H1 (cell line): ENCODE results near the gene MAML3. TPM values are rescaled to one million over a fixed set of nuclear protein-coding genes. Genes with fewer than 3 reads are reported as not detected.
A peak's percentile ranks its signal among the peaks of the same experiment; 100 is the strongest.

Experiments
- CTCF ChIA-PET: fragments of 300-600 bp; sonication (Branson Sonifier 250); formaldehyde crosslinking; loops from one replicate; lab custom pipeline; 2021; ENCODE audit not compliant: partially characterized antibody; lab: Charles Lee
- POLR2A ChIA-PET: fragments of 300-600 bp; sonication (Branson Sonifier 250); formaldehyde crosslinking; loops from one replicate; lab custom pipeline; 2021; ENCODE audit warnings: inconsistent platforms; ENCODE audit not compliant: partially characterized antibody; lab: Charles Lee
- DNase-seq, 2 experiments: peaks; one replicate each; pipeline versions ENCODE4 v3.0.0 to v3.0.0-alpha.2; 2010 to 2022; ENCODE audit warnings: low spot score in 2 of 2, low read depth in 1 of 2, mixed read lengths in 1 of 2
- FAIRE-seq: peaks from 2 replicates; lab custom pipeline; 2011; peaks lifted over from hg19 to GRCh38; lab: Jason Lieb, UNC
- H2AFZ ChIP-seq: 2 replicates; pipeline ENCODE4 v1.8.1; 2012; ENCODE audit warnings: low read length, inconsistent platforms
- H2AK5ac ChIP-seq: 2 replicates; pipeline ENCODE4 v1.6.1; 2013; ENCODE audit warnings: low read depth, low read length
- H2BK120ac ChIP-seq: replicated peaks from 2 replicates; pipeline ENCODE3; 2013; ENCODE audit warnings: low read depth, low read length, inconsistent platforms
- H2BK12ac ChIP-seq: 2 replicates; pipeline ENCODE4 v1.6.1; 2013; ENCODE audit warnings: low read depth, low read length
- H2BK15ac ChIP-seq: 2 replicates; pipeline ENCODE4 v1.6.1; 2013; ENCODE audit warnings: low read length
- H2BK20ac ChIP-seq: 2 replicates; pipeline ENCODE4 v1.6.1; 2013; ENCODE audit warnings: low read length
- H2BK5ac ChIP-seq: 2 replicates; pipeline ENCODE4 v1.6.1; 2013; ENCODE audit warnings: low read depth, low read length
- H3K14ac ChIP-seq: 2 replicates; pipeline ENCODE4 v1.6.1; 2013; ENCODE audit warnings: inconsistent platforms; ENCODE audit not compliant: insufficient read length
- H3K18ac ChIP-seq: 2 replicates; pipeline ENCODE4 v1.6.1; 2013; ENCODE audit warnings: low read length; ENCODE audit errors: extremely low read depth
- H3K23ac ChIP-seq: 2 replicates; pipeline ENCODE4 v1.6.1; 2013; ENCODE audit warnings: inconsistent platforms; ENCODE audit not compliant: insufficient read length
- H3K23me2 ChIP-seq: 2 replicates; pipeline ENCODE4 v1.6.1; 2013; ENCODE audit warnings: low read depth, low read length
- H3K27ac ChIP-seq: 2 replicates; pipeline ENCODE4 v1.6.1; 2011; ENCODE audit warnings: low read depth, low read length, inconsistent platforms
- H3K27me3 ChIP-seq, 4 experiments: replicated peaks in 1 of 4; 1 replicate in 1 of 4; 2 replicates in 3 of 4; pipeline versions ENCODE4 v1.6.1 to v1.8.1; 2011 to 2013; ENCODE audit warnings: low read length in 3 of 4, mild to moderate bottlenecking in 3 of 4, inconsistent platforms in 2 of 4, mixed read lengths in 2 of 4, moderate library complexity in 1 of 4; ENCODE audit not compliant: control insufficient read depth in 3 of 4, insufficient read depth in 3 of 4; ENCODE audit errors: extremely low read depth in 1 of 4
- H3K36me3 ChIP-seq, 4 experiments: 2 replicates each; pipeline versions ENCODE4 v1.6.1 to v1.8.1; 2011 to 2013; ENCODE audit warnings: mild to moderate bottlenecking in 4 of 4, low read length in 3 of 4, moderate library complexity in 2 of 4, control low read depth in 1 of 4, inconsistent platforms in 1 of 4; ENCODE audit not compliant: insufficient read depth in 4 of 4, control insufficient read depth in 2 of 4
- H3K4ac ChIP-seq: replicated peaks from 2 replicates; pipeline ENCODE3; 2013; ENCODE audit warnings: low read length, low read depth, mixed read lengths, inconsistent platforms; ENCODE audit not compliant: insufficient read length
- H3K4me1 ChIP-seq, 4 experiments: replicated peaks in 1 of 4; 1 replicate in 1 of 4; 2 replicates in 3 of 4; pipeline versions ENCODE4 v1.6.1 to v1.8.1; 2011 to 2013; ENCODE audit warnings: low read length in 3 of 4, inconsistent platforms in 2 of 4, mixed read lengths in 1 of 4; ENCODE audit not compliant: insufficient read depth in 4 of 4, control insufficient read depth in 3 of 4
- H3K4me2 ChIP-seq, 2 experiments: 2 replicates each; pipeline versions ENCODE4 v1.6.1 to v1.8.1; 2011 to 2013; ENCODE audit warnings: low read depth in 2 of 2, low read length in 2 of 2, control low read depth in 1 of 2, inconsistent platforms in 1 of 2, mild to moderate bottlenecking in 1 of 2; ENCODE audit not compliant: insufficient read depth in 1 of 2
- H3K4me3 ChIP-seq, 4 experiments: fragments of 200-600, 300-600 bp in 1 of 4; sonication (generic), shearing (Covaris generic), sonication (Bioruptor Twin) in 1 of 4; 2 replicates each; pipeline versions ENCODE4 v1.5.1 to v1.8.1; 2011 to 2016; ENCODE audit warnings: low read length in 4 of 4, low read depth in 3 of 4, control low read depth in 2 of 4, inconsistent platforms in 2 of 4, mild to moderate bottlenecking in 2 of 4, mixed read lengths in 1 of 4, moderate library complexity in 1 of 4; ENCODE audit not compliant: insufficient read depth in 2 of 4; ENCODE audit errors: extremely low read depth in 1 of 4
- H3K56ac ChIP-seq: replicated peaks from 2 replicates; pipeline ENCODE3; 2013; ENCODE audit warnings: low read depth, mild to moderate bottlenecking, mixed read lengths, low read length, inconsistent platforms; ENCODE audit not compliant: insufficient read length
- H3K79me1 ChIP-seq: 2 replicates; pipeline ENCODE4 v1.6.1; 2013; ENCODE audit warnings: low read depth, low read length, control low read depth
- H3K79me2 ChIP-seq, 2 experiments: 2 replicates each; pipeline versions ENCODE4 v1.6.1 to v1.8.1; 2012 to 2013; ENCODE audit warnings: low read length in 2 of 2, mild to moderate bottlenecking in 2 of 2, inconsistent platforms in 1 of 2; ENCODE audit not compliant: insufficient read depth in 2 of 2, control insufficient read depth in 1 of 2
- H3K9ac ChIP-seq, 4 experiments: replicated peaks in 1 of 4; 1 replicate in 1 of 4; 2 replicates in 3 of 4; pipeline versions ENCODE4 v1.6.1 to v1.8.1; 2011 to 2013; ENCODE audit warnings: low read depth in 3 of 4, low read length in 3 of 4, control low read depth in 2 of 4, mild to moderate bottlenecking in 2 of 4, moderate library complexity in 2 of 4, inconsistent platforms in 1 of 4; ENCODE audit errors: extremely low read depth in 1 of 4
- H3K9me3 ChIP-seq, 2 experiments: 2 replicates each; pipeline versions ENCODE4 v1.6.1 to v1.8.1; 2012 to 2013; ENCODE audit warnings: mild to moderate bottlenecking in 2 of 2, moderate library complexity in 2 of 2, control low read depth in 1 of 2, inconsistent platforms in 1 of 2, low read depth in 1 of 2, low read length in 1 of 2, mixed read lengths in 1 of 2; ENCODE audit not compliant: insufficient read depth in 2 of 2
- H4K20me1 ChIP-seq, 2 experiments: replicated peaks in 1 of 2; 2 replicates each; pipeline versions ENCODE3 to v1.8.1; 2011 to 2013; ENCODE audit warnings: inconsistent platforms in 2 of 2, low read length in 2 of 2, mild to moderate bottlenecking in 1 of 2; ENCODE audit not compliant: insufficient read depth in 2 of 2, control insufficient read depth in 1 of 2
- H4K5ac ChIP-seq: 2 replicates; pipeline ENCODE4 v1.6.1; 2013; ENCODE audit warnings: low read length, low read depth, mixed read lengths, inconsistent platforms; ENCODE audit not compliant: insufficient read length
- H4K8ac ChIP-seq: 2 replicates; pipeline ENCODE4 v1.8.0; 2013; ENCODE audit warnings: mild to moderate bottlenecking, moderate library complexity, low read length, inconsistent platforms; ENCODE audit not compliant: insufficient read depth; ENCODE audit errors: extremely low read depth
- H4K91ac ChIP-seq: replicated peaks from 2 replicates; pipeline ENCODE3; 2013; ENCODE audit warnings: low read length, mixed read lengths, inconsistent platforms; ENCODE audit not compliant: insufficient read length
- ASH2L ChIP-seq: fragments of 200-600, 300-600 bp; sonication (generic); IDR thresholded peaks from one replicate; pipeline ENCODE4 v1.7.1; 2017; ENCODE audit warnings: low read length
- ATF3 ChIP-seq: IDR thresholded peaks from 2 replicates; pipeline ENCODE4 v1.6.1; 2011; ENCODE audit warnings: low read depth, mild to moderate bottlenecking, low read length; ENCODE audit not compliant: insufficient read depth
- CBX5 ChIP-seq: fragments of 300-800, 300-1000 bp; sonication (generic); IDR thresholded peaks from 2 replicates; pipeline ENCODE4 v1.7.1; 2016; ENCODE audit warnings: antibody characterized with exemption, low read length, low read depth
- CREB1 ChIP-seq: IDR thresholded peaks from 2 replicates; pipeline ENCODE4 v1.6.1; 2012; ENCODE audit warnings: inconsistent platforms
- RBBP5 ChIP-seq: IDR thresholded peaks from 2 replicates; pipeline ENCODE4 v1.7.1; 2012; ENCODE audit warnings: low read depth, mild to moderate bottlenecking, inconsistent platforms, low read length, moderate library complexity, borderline replicate concordance
- SRF ChIP-seq: IDR thresholded peaks from 2 replicates; pipeline ENCODE4 v1.6.1; 2011; ENCODE audit warnings: mild to moderate bottlenecking, low read depth, low read length, moderate library complexity
- YY1 ChIP-seq: IDR thresholded peaks from 2 replicates; pipeline ENCODE4 v1.6.1; 2011; ENCODE audit warnings: low read depth, mild to moderate bottlenecking, low read length
- WGBS, 2 experiments: shearing (Covaris generic) in 1 of 2; methylation state at CpG; one replicate each; pipeline versions ENCODE4 v1.1.6 to v1.1.7; 2013 to 2015; ENCODE audit warnings: low lambda C conversion rate in 2 of 2, mixed read lengths in 2 of 2, inconsistent platforms in 1 of 2, low coverage in 1 of 2, missing lambda C conversion rate in 1 of 2; ENCODE audit not compliant: insufficient replicate concordance in 2 of 2, insufficient coverage in 1 of 2, insufficient read length in 1 of 2; ENCODE audit errors: extremely low coverage in 1 of 2, missing lambda C conversion rate in 1 of 2; 5-methylcytosine and 5-hydroxymethylcytosine counted together
- polyA plus RNA-seq, 7 experiments: library from polyadenylated mRNA; depleted of rRNA in 3 of 7; stranded (reverse) in 5 of 7; unstranded in 2 of 7; fragments of >200 nt in 5 of 7; fragments of 200-250 nt in 2 of 7; gene quantifications; 1 replicate in 5 of 7; 2 replicates in 1 of 7; 4 replicates in 1 of 7; pipeline versions ENCODE4 v1.2.1 to v1.2.3, GENCODE V29; 2011 to 2013; ENCODE audit warnings: missing spikeins in 2 of 7, mixed read lengths in 2 of 7
- total RNA-seq: library from RNA; stranded (reverse); fragmentation: NEBNext Ultra II Directional; extraction: Animal tissue kit (Norgen Biotek cat#: 25700); gene quantifications from 2 replicates; pipeline ENCODE4 v1.2.1, GENCODE V29; 2021

The MAML3 gene
- total and polyA plus RNA-seq, 2 of the 8 experiments (the other 6 are each of a cell fraction or from before 2014, with no cell fraction given) = 2.1 to 5.7 TPM

- no peak overlapping the region for H3K27ac ChIP-seq
- H3K4me3 ChIP-seq = no peak overlapping the region
- TF ChIP-seq ATF3 (no peak), CREB1 (no peak), CBX5 (no peak), ASH2L (no peak), SRF (no peak), YY1 (no peak), RBBP5 (no peak)
Observed at GRCh38 chr4:140095694-140096482, 58.1 kb downstream of the MAML3 start.

More at GRCh38 chr4:140095694-140096482, 58.1 kb downstream of the MAML3 start:
- FAIRE-seq = no peak
- no peak overlapping the region for H4K91ac ChIP-seq
- H3K9me3 ChIP-seq = no peaks in the 10 kb centered on the region
- DNase-seq = no peak
- H4K20me1 ChIP-seq = peaks cover 1 to 2% of the 10 kb centered on the region in 2 experiments
- 0 out of 2 replicates have a peak overlapping the region, but pooled peaks have one; percentile 57 for H2BK20ac ChIP-seq
- no peak overlapping the region; the same call in 1 of the 2 replicates for H2BK12ac ChIP-seq
- H3K79me1 ChIP-seq = peaks cover 1% of the 10 kb centered on the region; the same call in 1 of the 2 replicates
- no peak overlapping the region for H3K23ac ChIP-seq
- H3K36me3 ChIP-seq = no peaks in the 10 kb centered on the region
- peak overlapping the region; percentile 27; the same call in 1 of the 2 replicates for H3K18ac ChIP-seq
- H3K4me1 ChIP-seq = peaks cover 9 to 27% (median 20%) of the 10 kb centered on the region in 4 experiments
- no peak overlapping the region; the same call in 1 of the 2 replicates for H2AK5ac ChIP-seq
- no peaks in the 10 kb centered on the region for H3K23me2 ChIP-seq
- no peak overlapping the region; a peak in 1 of 4 replicates for H3K4me2 ChIP-seq
- H2BK120ac ChIP-seq = no peak overlapping the region
- H3K79me2 ChIP-seq = no peaks in the 10 kb centered on the region
- H3K4ac ChIP-seq = no peak overlapping the region
- ChIA-PET POLR2A (no interaction called here), CTCF (interaction anchor here (1.0 to 1.3 kb wide), 5 partner anchors 10 to 440 kb away, joined by 3 to 4 read pairs (median 3); no protein-coding TSS in a partner anchor)
- WGBS, 2 experiments = 91% methylated on average over 9 of the region's 9 CpGs; no CpG with 5 or more reads in 1 of the 2 experiments
- no peak overlapping the region for H2BK5ac ChIP-seq
- H3K27me3 ChIP-seq = no peaks in the 10 kb centered on the region
- no peak overlapping the region for H3K56ac ChIP-seq
- H4K8ac ChIP-seq = no peak overlapping the region
- H2BK15ac ChIP-seq = no peak overlapping the region
- no peak overlapping the region for H3K14ac ChIP-seq
- H3K9ac ChIP-seq = no peak overlapping the region
- no peak overlapping the region for H2AFZ ChIP-seq
- H4K5ac ChIP-seq = no peak overlapping the region
